ENCODE data around the gene PGGHG. TPM values are rescaled to one million over a fixed set of nuclear protein-coding genes. Genes with fewer than 3 reads are reported as not detected.

Gene PGGHG
- total and polyA plus RNA-seq, 2 of the 13 experiments (the other 11 are each of a cell fraction or from before 2014, with no cell fraction given), result 5.9 to 14.8 TPM

DNA sequence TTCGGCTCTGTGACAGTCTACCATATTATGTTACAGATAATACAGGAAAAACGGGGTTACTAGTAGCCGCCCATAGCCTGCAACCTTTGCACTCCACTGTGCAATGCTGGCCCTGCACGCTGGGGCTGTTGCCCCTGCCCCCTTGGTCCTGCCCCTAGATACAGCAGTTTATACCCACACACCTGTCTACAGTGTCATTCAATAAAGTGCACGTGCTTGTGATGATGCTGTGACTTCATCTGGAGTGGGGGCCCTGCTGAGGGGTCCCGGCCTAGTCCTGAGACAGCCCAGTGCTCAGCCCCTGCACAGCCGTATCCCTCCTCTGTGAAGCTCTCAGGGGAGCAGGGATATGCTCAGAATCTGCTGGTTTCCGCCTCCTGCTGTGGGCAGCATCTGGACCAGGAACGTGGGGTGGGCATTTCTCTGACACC is 26.1 kb downstream of the PGGHG start (continued):
- TF ChIP-seq CEBPG (CRISPR knock-in tag; IDR thresholded peaks at IDR 0.05), result 0 out of 2 replicates have a peak, but pooled peaks have one; percentile 16
- TF ChIP-seq, protein P1, sequence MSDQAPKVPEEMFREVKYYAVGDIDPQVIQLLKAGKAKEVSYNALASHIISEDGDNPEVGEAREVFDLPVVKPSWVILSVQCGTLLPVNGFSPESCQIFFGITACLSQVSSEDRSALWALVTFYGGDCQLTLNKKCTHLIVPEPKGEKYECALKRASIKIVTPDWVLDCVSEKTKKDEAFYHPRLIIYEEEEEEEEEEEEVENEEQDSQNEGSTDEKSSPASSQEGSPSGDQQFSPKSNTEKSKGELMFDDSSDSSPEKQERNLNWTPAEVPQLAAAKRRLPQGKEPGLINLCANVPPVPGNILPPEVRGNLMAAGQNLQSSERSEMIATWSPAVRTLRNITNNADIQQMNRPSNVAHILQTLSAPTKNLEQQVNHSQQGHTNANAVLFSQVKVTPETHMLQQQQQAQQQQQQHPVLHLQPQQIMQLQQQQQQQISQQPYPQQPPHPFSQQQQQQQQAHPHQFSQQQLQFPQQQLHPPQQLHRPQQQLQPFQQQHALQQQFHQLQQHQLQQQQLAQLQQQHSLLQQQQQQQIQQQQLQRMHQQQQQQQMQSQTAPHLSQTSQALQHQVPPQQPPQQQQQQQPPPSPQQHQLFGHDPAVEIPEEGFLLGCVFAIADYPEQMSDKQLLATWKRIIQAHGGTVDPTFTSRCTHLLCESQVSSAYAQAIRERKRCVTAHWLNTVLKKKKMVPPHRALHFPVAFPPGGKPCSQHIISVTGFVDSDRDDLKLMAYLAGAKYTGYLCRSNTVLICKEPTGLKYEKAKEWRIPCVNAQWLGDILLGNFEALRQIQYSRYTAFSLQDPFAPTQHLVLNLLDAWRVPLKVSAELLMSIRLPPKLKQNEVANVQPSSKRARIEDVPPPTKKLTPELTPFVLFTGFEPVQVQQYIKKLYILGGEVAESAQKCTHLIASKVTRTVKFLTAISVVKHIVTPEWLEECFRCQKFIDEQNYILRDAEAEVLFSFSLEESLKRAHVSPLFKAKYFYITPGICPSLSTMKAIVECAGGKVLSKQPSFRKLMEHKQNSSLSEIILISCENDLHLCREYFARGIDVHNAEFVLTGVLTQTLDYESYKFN (CRISPR knock-in tag; conservative IDR thresholded peaks at IDR 0.05), result peak; percentile 33; the same call in 1 of the 2 replicates
- TF ChIP-seq MXD4 (CRISPR knock-in tag; IDR thresholded peaks at IDR 0.05), result peak; percentile 32; the same call in 1 of the 2 replicates
- TF ChIP-seq PHF21A (CRISPR knock-in tag; IDR thresholded peaks at IDR 0.05), result 0 out of 2 replicates have a peak, but pooled peaks have one; percentile 38

DNA sequence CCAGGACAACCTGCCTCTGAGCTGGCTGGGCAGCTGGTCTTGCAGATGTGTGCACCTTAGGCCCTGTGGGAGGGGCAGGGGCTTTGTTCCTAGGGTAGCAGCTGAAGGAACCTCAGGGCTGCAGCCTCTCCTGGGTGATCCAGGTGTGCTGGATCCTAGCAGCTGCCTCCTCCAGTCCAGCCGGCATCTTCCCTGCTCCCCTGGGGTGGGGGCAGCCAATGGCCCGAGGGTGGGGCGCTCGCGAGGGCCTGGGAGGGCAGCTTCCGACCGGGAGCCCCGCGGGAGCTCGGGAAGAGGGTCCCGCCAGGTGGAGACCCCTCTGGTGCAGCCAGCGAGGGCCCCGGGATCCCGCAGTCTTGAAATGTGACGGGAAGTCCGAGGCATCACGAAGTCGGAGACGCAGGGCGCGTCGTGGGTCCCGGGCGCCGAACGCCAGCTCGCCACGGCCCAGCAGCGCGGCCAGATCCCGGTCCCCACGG is 26.6 kb downstream of the PGGHG start:
- TF ChIP-seq, protein P2, sequence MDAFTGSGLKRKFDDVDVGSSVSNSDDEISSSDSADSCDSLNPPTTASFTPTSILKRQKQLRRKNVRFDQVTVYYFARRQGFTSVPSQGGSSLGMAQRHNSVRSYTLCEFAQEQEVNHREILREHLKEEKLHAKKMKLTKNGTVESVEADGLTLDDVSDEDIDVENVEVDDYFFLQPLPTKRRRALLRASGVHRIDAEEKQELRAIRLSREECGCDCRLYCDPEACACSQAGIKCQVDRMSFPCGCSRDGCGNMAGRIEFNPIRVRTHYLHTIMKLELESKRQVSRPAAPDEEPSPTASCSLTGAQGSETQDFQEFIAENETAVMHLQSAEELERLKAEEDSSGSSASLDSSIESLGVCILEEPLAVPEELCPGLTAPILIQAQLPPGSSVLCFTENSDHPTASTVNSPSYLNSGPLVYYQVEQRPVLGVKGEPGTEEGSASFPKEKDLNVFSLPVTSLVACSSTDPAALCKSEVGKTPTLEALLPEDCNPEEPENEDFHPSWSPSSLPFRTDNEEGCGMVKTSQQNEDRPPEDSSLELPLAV (CRISPR knock-in tag; conservative IDR thresholded peaks at IDR 0.05; ENCODE audit: low read depth), result no peak
- TF ChIP-seq ZNF577 (CRISPR knock-in tag; IDR thresholded peaks at IDR 0.05; ENCODE audit: borderline replicate concordance, low read depth), result no peak
- CTCF ChIA-PET (ENCODE audit: low intra/inter-chr PET ratio, low total read pairs), result no interaction called here
- FAIRE-seq (no peak), ATAC-seq (no peak), DNase-seq (ENCODE audit: low spot score) (no peak)
- H3K4me3 ChIP-seq (replicated peaks in 1 of 3; ENCODE audit: insufficient read depth in 1 of 3, low read depth in 2 of 3, low read length in 3 of 3), result peak overlapping the region in 1 of 3 experiments; percentile 39; a peak in 1 of 6 replicates
- in situ Hi-C loops (cut with HindIII; ENCODE audit: extremely low pct_ligation_motif_present, low pct_unique_long_range_greater_than_20kb) (no loop called here), intact Hi-C loops (cut with micrococcal nuclease; ENCODE audit: unreplicated experiment) (no loop called here)
- POLR2A ChIA-PET, result interaction anchor here (0.8 to 1.6 kb wide), 3 partner anchors 14 to 40 kb away, joined by 5 to 9 read pairs (median 5); no protein-coding TSS in a partner anchor
- H3K27ac ChIP-seq (ENCODE audit: extremely low read length, insufficient read depth, low read length), result no peak overlapping the region
- no peaks in the 10 kb centered on the region for H4K20me1 ChIP-seq (ENCODE audit: insufficient read depth, low read length)
- H3K9ac ChIP-seq (ENCODE audit: insufficient read depth, low read depth, low read length), result no peak overlapping the region
- H3K9me3 ChIP-seq (ENCODE audit: low read length), result no peaks in the 10 kb centered on the region
- H3K27me3 ChIP-seq (ENCODE audit: control insufficient read depth in 1 of 2, insufficient read depth in 2 of 2, low read length in 2 of 2), result no peaks in the 10 kb centered on the region
- WGBS (ENCODE audit: low lambda C conversion rate), result 95% methylated on average over 28 of the region's 32 CpGs
- no peak overlapping the region for H2AFZ ChIP-seq (ENCODE audit: low read length)
- H3K4me2 ChIP-seq (ENCODE audit: low read depth, low read length), result peak overlapping the region; percentile 69
- BruUV-seq (replicated peaks), result no TSS peak
- peaks cover 57% of the 10 kb centered on the region for H3K4me1 ChIP-seq (ENCODE audit: insufficient read depth, low read length)
- H3K79me2 ChIP-seq (ENCODE audit: insufficient read depth, low read length), result peaks cover 9% of the 10 kb centered on the region
- H3K36me3 ChIP-seq (replicated peaks in 1 of 2; ENCODE audit: control insufficient read depth in 1 of 2, insufficient read depth in 2 of 2, low read length in 2 of 2), result no peaks in the 10 kb centered on the region
